ENCODE results near the gene ALG10B.
"Not testable (repeated sequence)": the region's sequence is repeated elsewhere in the genome, so short reads cannot be mapped to it uniquely, and the experiment has no call there.

The ALG10B gene

GRCh38 chr12:38324912-38325311, 8.3 kb downstream of the ALG10B start:
- no peak overlapping the region for H3K4me3 ChIP-seq
- no peak for DNase-seq (ENCODE audit: low spot score)
- TF ChIP-seq CTCF (IDR thresholded peaks at IDR 0.05): no peak
- H3K27ac ChIP-seq: no peak overlapping the region

DNA sequence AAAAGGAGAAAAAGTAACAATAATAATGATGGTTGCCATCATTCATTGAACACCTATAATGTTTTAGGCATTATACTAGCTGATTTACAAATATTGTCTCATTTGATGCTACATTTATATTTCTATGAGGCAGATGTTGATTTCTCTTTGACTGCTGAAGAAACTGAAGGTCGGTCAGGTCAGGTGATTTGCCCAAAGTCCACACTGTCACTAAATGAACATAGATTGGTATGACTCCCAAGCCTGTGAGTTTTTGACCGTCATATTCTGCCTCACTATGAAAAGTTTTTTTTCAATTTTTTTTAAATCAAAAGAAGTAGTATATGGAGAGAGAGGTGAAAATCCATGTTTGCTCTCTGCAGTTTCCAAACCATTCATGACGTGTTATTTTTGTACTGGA, 10.8 kb downstream of the ALG10B start:
- no peak for TF ChIP-seq CTCF (IDR thresholded peaks at IDR 0.05)
- H3K4me3 ChIP-seq: no peak overlapping the region
- no peak for DNase-seq (ENCODE audit: low spot score)
- H3K27ac ChIP-seq: no peak overlapping the region

DNA sequence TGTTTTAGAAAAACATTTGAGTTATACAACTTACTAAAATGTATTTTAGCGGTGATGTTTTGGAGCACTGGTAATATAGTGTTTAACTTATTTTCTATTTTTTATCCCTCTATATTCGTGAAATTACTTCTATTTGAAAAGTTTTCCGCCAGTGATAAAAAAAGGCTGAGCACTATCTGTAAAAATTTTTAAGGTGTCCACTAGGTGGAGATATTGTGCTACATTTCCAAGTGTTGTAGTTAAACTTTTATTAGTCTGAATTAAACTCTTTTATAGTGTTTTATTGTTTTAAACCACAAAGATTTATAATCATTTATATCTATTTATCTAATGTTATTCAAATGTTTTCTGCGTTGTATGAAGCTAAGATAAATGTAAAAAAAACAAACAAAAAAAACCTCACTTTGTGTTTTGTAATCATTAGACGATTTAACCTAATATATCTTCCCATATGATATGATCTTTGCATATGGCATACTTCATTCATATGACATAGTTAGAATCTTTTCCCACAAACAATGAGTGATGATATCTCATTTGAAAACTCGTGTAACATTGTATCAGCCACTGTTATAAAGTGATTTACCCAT, 11.8 kb downstream of the ALG10B start:
- peak; percentile 32 for TF ChIP-seq CTCF (IDR thresholded peaks at IDR 0.05)
- H3K27ac ChIP-seq: no peak overlapping the region
- DNase-seq (ENCODE audit: low spot score): no peak
- H3K4me3 ChIP-seq: no peak overlapping the region

GRCh38 chr12:38330414-38330813, 13.8 kb downstream of the ALG10B start:
- H3K27ac ChIP-seq; DNase-seq (ENCODE audit: low spot score); H3K4me3 ChIP-seq: not testable (repeated sequence)

GRCh38 chr12:38332814-38333213, 16.2 kb downstream of the ALG10B start:
- no peak overlapping the region for H3K27ac ChIP-seq
- no peak overlapping the region for H3K4me3 ChIP-seq
- no peak for TF ChIP-seq CTCF (IDR thresholded peaks at IDR 0.05)
- no peak for DNase-seq (ENCODE audit: low spot score)

DNA sequence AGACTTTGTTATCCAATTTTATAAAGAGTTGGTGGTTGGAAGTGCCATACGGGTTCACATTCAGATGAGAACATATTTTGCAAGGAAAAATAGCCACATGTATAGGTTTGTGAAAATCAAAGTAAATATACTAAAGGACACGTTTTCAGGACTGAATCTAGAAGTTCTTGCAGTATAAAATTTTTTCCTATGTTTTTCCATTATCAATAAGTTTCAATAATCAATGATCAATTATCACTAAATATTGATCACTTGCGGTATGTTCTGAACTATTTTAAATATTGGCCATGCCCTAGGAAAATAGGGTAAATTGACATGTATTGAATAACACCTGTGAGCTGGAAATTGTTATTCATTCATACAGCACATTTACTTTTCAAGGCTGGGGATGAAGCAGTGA, 25.9 kb downstream of the ALG10B start:
- no peak overlapping the region for H3K4me3 ChIP-seq
- TF ChIP-seq CTCF (IDR thresholded peaks at IDR 0.05): no peak
- DNase-seq (ENCODE audit: low spot score): no peak
- H3K27ac ChIP-seq: no peak overlapping the region

DNA sequence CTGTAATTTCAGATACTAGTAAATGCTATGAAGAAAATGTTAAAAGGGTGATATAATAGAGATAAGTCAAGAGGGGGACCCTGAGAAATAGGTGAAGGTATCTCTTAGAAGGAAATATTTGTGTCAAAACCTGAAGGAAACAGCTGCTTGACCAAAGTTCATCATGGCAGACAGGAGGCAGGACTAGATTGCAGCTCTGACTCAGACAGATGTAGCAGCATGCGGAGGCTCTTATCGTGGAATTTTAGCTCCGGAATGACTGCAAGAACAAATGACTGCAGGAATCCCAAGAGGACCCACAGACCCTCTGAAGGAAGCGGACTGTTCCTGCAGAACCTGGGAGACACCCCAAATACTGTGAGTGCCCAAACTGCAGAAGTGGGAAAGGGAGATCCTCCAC, 26.7 kb downstream of the ALG10B start:
- not testable (repeated sequence) for H3K27ac ChIP-seq; H3K4me3 ChIP-seq; DNase-seq (ENCODE audit: low spot score)

DNA sequence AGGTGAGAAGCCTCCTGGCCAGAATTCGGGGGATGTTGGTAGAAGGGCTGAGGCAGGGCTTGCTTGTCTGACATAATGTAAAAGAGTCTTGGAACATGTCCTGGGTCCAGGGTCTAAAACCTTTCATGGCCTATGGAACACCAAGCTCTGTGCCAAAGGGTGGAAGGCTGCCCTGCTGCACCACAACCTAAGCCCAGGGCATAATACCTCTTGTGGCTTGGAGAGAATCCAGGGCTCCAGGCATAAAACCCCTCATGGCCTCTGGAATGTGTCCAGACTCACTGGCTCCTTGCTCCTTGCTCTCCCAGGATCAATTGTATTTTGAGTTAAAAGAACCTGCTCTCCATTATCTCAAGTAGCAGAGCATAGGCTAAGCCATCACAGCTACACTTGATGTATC, 27.3 kb downstream of the ALG10B start:
- H3K27ac ChIP-seq: not testable (repeated sequence)

More for the DNA sequence above, 27.3 kb downstream of the ALG10B start:
- DNase-seq (ENCODE audit: low spot score); H3K4me3 ChIP-seq: not testable (repeated sequence)
